Parathyroid adenoma (tissue), 2 donors: ENCODE measurements around the gene USP36.
"Not testable (repeated sequence)": the region's sequence is repeated elsewhere in the genome, so short reads cannot be mapped to it uniquely, and the experiment has no call there.

ENCODE experiments used
- H2AFZ ChIP-seq: fragments of 300-600 bp; sonication (generic); one replicate; pipeline ENCODE4 v1.7.0; 2017; ENCODE audit warnings: antibody characterized with exemption, mild to moderate bottlenecking
- H3K27ac ChIP-seq: fragments of 300-600 bp; sonication (generic); one replicate; pipeline ENCODE4 v1.7.0; 2017
- H3K27me3 ChIP-seq: fragments of 300-600 bp; sonication (generic); one replicate; pipeline ENCODE4 v1.7.0; 2017; ENCODE audit warnings: low read length; ENCODE audit not compliant: control insufficient read depth, insufficient read depth
- H3K36me3 ChIP-seq: fragments of 300-600 bp; sonication (generic); one replicate; pipeline ENCODE4 v1.7.0; 2017; ENCODE audit warnings: low read length; ENCODE audit not compliant: control insufficient read depth, insufficient read depth
- H3K4me1 ChIP-seq: fragments of 300-600 bp; sonication (generic); one replicate; pipeline ENCODE4 v1.7.0; 2017; ENCODE audit warnings: control low read depth
- H3K4me2 ChIP-seq: fragments of 300-600 bp; sonication (generic); one replicate; pipeline ENCODE4 v1.7.0; 2017; ENCODE audit warnings: low read length
- H3K4me3 ChIP-seq: fragments of 300-600 bp; sonication (generic); one replicate; pipeline ENCODE4 v1.7.0; 2017; ENCODE audit warnings: low read depth, low read length
- H3K79me2 ChIP-seq: fragments of 300-600 bp; sonication (generic); one replicate; pipeline ENCODE4 v1.7.0; 2017; ENCODE audit warnings: control low read depth
- H3K9ac ChIP-seq: fragments of 300-600 bp; sonication (generic); one replicate; pipeline ENCODE4 v1.7.0; 2017; ENCODE audit warnings: mild to moderate bottlenecking
- H3K9me3 ChIP-seq: fragments of 300-600 bp; sonication (generic); one replicate; pipeline ENCODE4 v1.7.0; 2017; ENCODE audit warnings: low read length; ENCODE audit not compliant: control insufficient read depth
- TF ChIP-seq, protein P1 (sequence below): fragments of 300-600 bp; sonication (generic); IDR thresholded peaks from one replicate; pipeline ENCODE4 v1.7.0; 2017; ENCODE audit warnings: antibody characterized with exemption, mild to moderate bottlenecking
- donor health status: primary hyperparathyroidism.

USP36 gene

GRCh38 chr17:78753316-78754250 is 87.0 kb downstream of the USP36 start:
- TF ChIP-seq, protein P1, sequence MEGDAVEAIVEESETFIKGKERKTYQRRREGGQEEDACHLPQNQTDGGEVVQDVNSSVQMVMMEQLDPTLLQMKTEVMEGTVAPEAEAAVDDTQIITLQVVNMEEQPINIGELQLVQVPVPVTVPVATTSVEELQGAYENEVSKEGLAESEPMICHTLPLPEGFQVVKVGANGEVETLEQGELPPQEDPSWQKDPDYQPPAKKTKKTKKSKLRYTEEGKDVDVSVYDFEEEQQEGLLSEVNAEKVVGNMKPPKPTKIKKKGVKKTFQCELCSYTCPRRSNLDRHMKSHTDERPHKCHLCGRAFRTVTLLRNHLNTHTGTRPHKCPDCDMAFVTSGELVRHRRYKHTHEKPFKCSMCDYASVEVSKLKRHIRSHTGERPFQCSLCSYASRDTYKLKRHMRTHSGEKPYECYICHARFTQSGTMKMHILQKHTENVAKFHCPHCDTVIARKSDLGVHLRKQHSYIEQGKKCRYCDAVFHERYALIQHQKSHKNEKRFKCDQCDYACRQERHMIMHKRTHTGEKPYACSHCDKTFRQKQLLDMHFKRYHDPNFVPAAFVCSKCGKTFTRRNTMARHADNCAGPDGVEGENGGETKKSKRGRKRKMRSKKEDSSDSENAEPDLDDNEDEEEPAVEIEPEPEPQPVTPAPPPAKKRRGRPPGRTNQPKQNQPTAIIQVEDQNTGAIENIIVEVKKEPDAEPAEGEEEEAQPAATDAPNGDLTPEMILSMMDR, result no peak
- Histone ChIP-seq H3K4me3 (no peak overlapping the region), H3K36me3 (no peaks in the 10 kb centered on the region), H3K4me2 (no peak overlapping the region), H3K27ac (no peak overlapping the region), H3K9me3 (no peaks in the 10 kb centered on the region), H3K27me3 (no peaks in the 10 kb centered on the region), H2AFZ (no peak overlapping the region), H3K4me1 (no peaks in the 10 kb centered on the region), H3K9ac (no peak overlapping the region), H3K79me2 (peaks cover 12% of the 10 kb centered on the region)

DNA sequence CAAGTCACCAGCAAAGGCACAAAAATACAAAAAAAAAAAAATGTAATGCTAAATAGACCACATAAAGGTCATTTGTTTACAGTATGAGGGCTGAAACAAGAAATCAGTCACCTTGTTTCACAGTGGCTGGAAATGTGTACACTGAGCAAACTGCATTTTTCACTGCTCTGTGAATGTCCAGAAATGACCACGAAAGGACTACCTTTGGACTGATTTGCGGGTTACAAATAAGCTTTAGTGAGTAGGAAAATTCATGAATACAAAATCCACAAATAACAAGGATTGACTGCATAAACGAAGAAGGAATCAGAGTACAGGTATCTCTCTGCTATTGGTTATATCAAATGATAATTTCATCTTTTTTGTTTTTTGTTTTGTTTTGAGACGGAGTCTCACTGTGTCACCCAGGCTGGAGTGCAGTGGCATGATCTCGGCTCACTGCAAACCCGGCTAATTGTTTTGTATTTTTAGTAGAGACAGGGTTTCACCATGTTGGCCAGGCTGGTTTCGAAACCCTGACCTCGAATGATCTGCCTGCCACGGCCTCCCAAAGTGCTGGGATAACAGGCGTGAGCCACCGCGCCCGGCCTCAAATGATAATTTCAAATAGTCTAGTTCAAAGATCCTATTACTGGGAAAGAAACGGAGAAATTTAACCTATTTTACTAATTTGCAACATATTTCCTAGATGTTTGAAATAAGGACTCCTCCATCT is 89.0 kb downstream of the USP36 start:
- Histone ChIP-seq H3K4me3 (no peak overlapping the region), H3K9ac (no peak overlapping the region), H2AFZ (no peak overlapping the region), H3K27ac (no peak overlapping the region), H3K36me3 (no peaks in the 10 kb centered on the region), H3K4me1 (peaks cover 8% of the 10 kb centered on the region), H3K79me2 (peaks cover 12% of the 10 kb centered on the region), H3K4me2 (no peak overlapping the region), H3K27me3 (no peaks in the 10 kb centered on the region), H3K9me3 (no peaks in the 10 kb centered on the region)
- TF ChIP-seq, protein P1, result no peak

- H3K4me1 ChIP-seq, result peaks cover 12% of the 10 kb centered on the region
- H3K9me3 ChIP-seq, H3K79me2 ChIP-seq, H3K27ac ChIP-seq, H3K9ac ChIP-seq, H3K4me2 ChIP-seq, H3K36me3 ChIP-seq, H3K4me3 ChIP-seq, H2AFZ ChIP-seq, H3K27me3 ChIP-seq: not testable (repeated sequence)
These were observed 89.6 kb downstream of the USP36 start for GRCh38 chr17:78751000-78751399.

DNA sequence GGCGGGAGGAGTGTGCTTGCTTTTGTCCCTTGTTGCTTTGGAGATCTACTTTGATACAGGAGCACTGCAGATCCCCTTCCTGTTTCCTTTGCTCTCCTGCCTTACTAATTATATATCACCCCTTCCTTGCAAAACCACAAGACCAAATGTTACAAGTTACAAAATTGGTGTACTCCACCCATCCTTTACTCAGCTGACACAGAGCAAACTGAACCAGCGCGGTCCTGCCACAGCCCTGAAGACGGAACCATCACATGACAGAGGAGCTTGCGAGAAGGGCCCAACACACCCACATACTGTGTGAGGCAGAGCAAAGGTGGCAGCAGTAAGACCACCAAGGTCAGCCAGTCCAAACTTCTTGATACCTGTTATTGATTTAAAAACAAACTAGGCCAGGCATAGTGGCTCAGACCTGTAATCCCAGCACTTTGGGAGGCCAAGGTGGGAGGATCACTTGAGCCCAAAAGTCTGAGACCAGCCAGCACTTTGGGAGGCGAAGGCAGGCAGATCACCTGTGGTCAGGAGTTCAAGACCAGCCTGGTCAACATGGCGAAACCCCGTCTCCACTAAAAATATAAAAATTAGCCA is 91.8 kb downstream of the USP36 start:
- Histone ChIP-seq H3K4me3 (no peak overlapping the region), H3K4me1 (peaks cover 21% of the 10 kb centered on the region), H2AFZ (no peak overlapping the region), H3K79me2 (peaks cover 15% of the 10 kb centered on the region), H3K4me2 (no peak overlapping the region), H3K9me3 (no peaks in the 10 kb centered on the region), H3K9ac (no peak overlapping the region), H3K27me3 (no peaks in the 10 kb centered on the region), H3K27ac (peak overlapping the region; percentile 50), H3K36me3 (no peaks in the 10 kb centered on the region)
- TF ChIP-seq, protein P1, result no peak
